Ishikawa (cell line): ENCODE data around the gene ZNF865.

Source experiments
- CREB1 ChIP-seq: IDR thresholded peaks from 2 replicates; pipeline ENCODE4 v1.6.1; 2012; ENCODE audit warnings: low read depth
- EGR1 ChIP-seq: IDR thresholded peaks from 2 replicates; pipeline ENCODE4 v1.6.1; 2012
- MAX ChIP-seq: IDR thresholded peaks from 2 replicates; pipeline ENCODE4 v1.6.1; 2012
- RAD21 ChIP-seq: IDR thresholded peaks from 2 replicates; pipeline ENCODE4 v1.6.1; 2012; ENCODE audit warnings: low read depth

- no peak for TF ChIP-seq RAD21
- TF ChIP-seq MAX: no peak
- no peak for TF ChIP-seq CREB1
- no peak for TF ChIP-seq EGR1
Measured at GRCh38 chr19:55652311-55653128, 47.1 kb downstream of the ZNF865 start.
